Measurements from ENCODE around the gene KCNK6. TPM values are rescaled to one million over a fixed set of nuclear protein-coding genes. Genes with fewer than 3 reads are reported as not detected.

KCNK6 gene
- total RNA-seq, 1 donor from 2014 or later, result 27.3 TPM

- Mint-ChIP-seq H3K27me3 (ENCODE audit: low read depth) (no peaks in the 10 kb centered on the region), H3K4me1 (ENCODE audit: low read depth) (peaks cover 26% of the 10 kb centered on the region), H3K27ac (peak overlapping the region; percentile 77), H3K36me3 (ENCODE audit: low read depth) (peaks cover 31% of the 10 kb centered on the region), H3K9me3 (no peaks in the 10 kb centered on the region), H3K4me3 (ENCODE audit: low read depth) (no peak overlapping the region)
- intact Hi-C loops (cut with micrococcal nuclease), result no loop called here
- DNase-seq (ENCODE audit: low spot score), result no peak
Measured at GRCh38 chr19:38284422-38284821, 35.2 kb upstream of the KCNK6 start.

- H3K9me3 Mint-ChIP-seq, result no peaks in the 10 kb centered on the region
- H3K36me3 Mint-ChIP-seq (ENCODE audit: low read depth), result peaks cover 28% of the 10 kb centered on the region
- DNase-seq (ENCODE audit: low spot score), result no peak
- H3K4me1 Mint-ChIP-seq (ENCODE audit: low read depth), result peaks cover 19% of the 10 kb centered on the region
- no peak overlapping the region for H3K27ac Mint-ChIP-seq
- intact Hi-C loops (cut with micrococcal nuclease), result no loop called here
- no peak overlapping the region for H3K4me3 Mint-ChIP-seq (ENCODE audit: low read depth)
- H3K27me3 Mint-ChIP-seq (ENCODE audit: low read depth), result no peaks in the 10 kb centered on the region
Measured at GRCh38 chr19:38285567-38285966, 34.1 kb upstream of the KCNK6 start.

GRCh38 chr19:38287604-38288003 is 32.0 kb upstream of the KCNK6 start:
- Mint-ChIP-seq H3K27ac (no peak overlapping the region), H3K4me3 (ENCODE audit: low read depth) (no peak overlapping the region), H3K27me3 (ENCODE audit: low read depth) (no peaks in the 10 kb centered on the region), H3K36me3 (ENCODE audit: low read depth) (peaks cover 43% of the 10 kb centered on the region), H3K4me1 (ENCODE audit: low read depth) (peaks cover 6% of the 10 kb centered on the region), H3K9me3 (no peaks in the 10 kb centered on the region)
- no peak for DNase-seq (ENCODE audit: low spot score)
- intact Hi-C loops (cut with micrococcal nuclease), result no loop called here

GRCh38 chr19:38288123-38288855 is 31.4 kb upstream of the KCNK6 start:
- Mint-ChIP-seq H3K9me3 (no peaks in the 10 kb centered on the region), H3K27ac (no peak overlapping the region), H3K4me1 (ENCODE audit: low read depth) (peaks cover 2% of the 10 kb centered on the region), H3K36me3 (ENCODE audit: low read depth) (peaks cover 42% of the 10 kb centered on the region), H3K4me3 (ENCODE audit: low read depth) (no peak overlapping the region), H3K27me3 (ENCODE audit: low read depth) (no peaks in the 10 kb centered on the region)
- intact Hi-C loops (cut with micrococcal nuclease), result no loop called here
- DNase-seq (ENCODE audit: low spot score), result no peak

- Mint-ChIP-seq H3K36me3 (ENCODE audit: low read depth) (peaks cover 35% of the 10 kb centered on the region), H3K4me3 (ENCODE audit: low read depth) (no peak overlapping the region), H3K27me3 (ENCODE audit: low read depth) (no peaks in the 10 kb centered on the region), H3K4me1 (ENCODE audit: low read depth) (no peaks in the 10 kb centered on the region), H3K9me3 (no peaks in the 10 kb centered on the region), H3K27ac (no peak overlapping the region)
- DNase-seq (ENCODE audit: low spot score), result no peak
- intact Hi-C loops (cut with micrococcal nuclease), result no loop called here
Measured at GRCh38 chr19:38289955-38290354, 29.7 kb upstream of the KCNK6 start.

- Mint-ChIP-seq H3K27ac (no peak overlapping the region), H3K4me1 (ENCODE audit: low read depth) (no peaks in the 10 kb centered on the region), H3K36me3 (ENCODE audit: low read depth) (peaks cover 34% of the 10 kb centered on the region), H3K4me3 (ENCODE audit: low read depth) (no peak overlapping the region), H3K27me3 (ENCODE audit: low read depth) (no peaks in the 10 kb centered on the region), H3K9me3 (no peaks in the 10 kb centered on the region)
- intact Hi-C loops (cut with micrococcal nuclease), result no loop called here
- DNase-seq (ENCODE audit: low spot score), result no peak
Measured at GRCh38 chr19:38290631-38291147, 29.0 kb upstream of the KCNK6 start.

- Mint-ChIP-seq H3K9me3 (no peaks in the 10 kb centered on the region), H3K4me3 (ENCODE audit: low read depth) (no peak overlapping the region), H3K27me3 (ENCODE audit: low read depth) (no peaks in the 10 kb centered on the region), H3K36me3 (ENCODE audit: low read depth) (peaks cover 24% of the 10 kb centered on the region), H3K4me1 (ENCODE audit: low read depth) (no peaks in the 10 kb centered on the region), H3K27ac (no peak overlapping the region)
- no peak for DNase-seq (ENCODE audit: low spot score)
- intact Hi-C loops (cut with micrococcal nuclease), result no loop called here
Measured at GRCh38 chr19:38291855-38292254, 27.8 kb upstream of the KCNK6 start.

GRCh38 chr19:38293281-38293680 is 26.4 kb upstream of the KCNK6 start:
- Mint-ChIP-seq H3K9me3 (no peaks in the 10 kb centered on the region), H3K36me3 (ENCODE audit: low read depth) (peaks cover 22% of the 10 kb centered on the region), H3K27me3 (ENCODE audit: low read depth) (no peaks in the 10 kb centered on the region), H3K27ac (no peak overlapping the region), H3K4me3 (ENCODE audit: low read depth) (no peak overlapping the region), H3K4me1 (ENCODE audit: low read depth) (no peaks in the 10 kb centered on the region)
- intact Hi-C loops (cut with micrococcal nuclease), result no loop called here
- no peak for DNase-seq (ENCODE audit: low spot score)

- Mint-ChIP-seq H3K27ac (no peak overlapping the region), H3K4me1 (ENCODE audit: low read depth) (no peaks in the 10 kb centered on the region), H3K36me3 (ENCODE audit: low read depth) (peaks cover 17% of the 10 kb centered on the region), H3K27me3 (ENCODE audit: low read depth) (no peaks in the 10 kb centered on the region), H3K9me3 (no peaks in the 10 kb centered on the region), H3K4me3 (ENCODE audit: low read depth) (no peak overlapping the region)
- intact Hi-C loops (cut with micrococcal nuclease), result no loop called here
- no peak for DNase-seq (ENCODE audit: low spot score)
Measured at GRCh38 chr19:38294090-38294489, 25.6 kb upstream of the KCNK6 start.

GRCh38 chr19:38298821-38299680 is 20.6 kb upstream of the KCNK6 start:
- intact Hi-C loops (cut with micrococcal nuclease), result no loop called here
- H3K27me3 Mint-ChIP-seq (ENCODE audit: low read depth), result no peaks in the 10 kb centered on the region
- H3K4me1 Mint-ChIP-seq (ENCODE audit: low read depth), result no peaks in the 10 kb centered on the region
- H3K4me3 Mint-ChIP-seq (ENCODE audit: low read depth), result no peak overlapping the region
- no peak overlapping the region for H3K27ac Mint-ChIP-seq
- H3K36me3 Mint-ChIP-seq (ENCODE audit: low read depth), result peaks cover 4% of the 10 kb centered on the region
- no peak for DNase-seq (ENCODE audit: low spot score)
- no peaks in the 10 kb centered on the region for H3K9me3 Mint-ChIP-seq

- Mint-ChIP-seq H3K4me3 (ENCODE audit: low read depth) (no peak within 1 kb of the TSS), H3K36me3 (ENCODE audit: low read depth) (peaks cover 20% of the 10 kb centered on the region), H3K9me3 (no peaks in the 10 kb centered on the region), H3K4me1 (ENCODE audit: low read depth) (no peaks in the 10 kb centered on the region), H3K27ac (no peak within 1 kb of the TSS), H3K27me3 (ENCODE audit: low read depth) (no peaks in the 10 kb centered on the region)
- DNase-seq (ENCODE audit: low spot score), result no peak
- intact Hi-C loops (cut with micrococcal nuclease), result no loop called here
Measured at GRCh38 chr19:38303517-38304351, 15.9 kb upstream of the KCNK6 start, which contains the start of gene C19orf33. Gene C19orf33 (plus strand): TSS chr19:38304251. CDS start chr19:38304262, 11 bp downstream.

GRCh38 chr19:38304352-38304865 is 15.2 kb upstream of the KCNK6 start:
- no peak for DNase-seq (ENCODE audit: low spot score)
- no peak overlapping the region for H3K27ac Mint-ChIP-seq
- H3K27me3 Mint-ChIP-seq (ENCODE audit: low read depth), result no peaks in the 10 kb centered on the region
- intact Hi-C loops (cut with micrococcal nuclease), result no loop called here
- H3K36me3 Mint-ChIP-seq (ENCODE audit: low read depth), result peaks cover 20% of the 10 kb centered on the region
- H3K4me1 Mint-ChIP-seq (ENCODE audit: low read depth), result no peaks in the 10 kb centered on the region
- no peaks in the 10 kb centered on the region for H3K9me3 Mint-ChIP-seq
- no peak overlapping the region for H3K4me3 Mint-ChIP-seq (ENCODE audit: low read depth)

Data from activated T-helper 2 cell treated with anti-CD3 and anti-CD28 coated beads, Interferon-gamma antibody, Interleukin-2, Interleukin-4, amounts not matched to agents 10 μg/mL and 5 μg/mL and 100 μg/mL, durations not matched to agents 14 hours and 24 hours and 36 hours (primary cell).